SIG-M5 (cell line): ENCODE measurements around the gene ARL13B.
"Not testable (repeated sequence)": the region's sequence is repeated elsewhere in the genome, so short reads cannot be mapped to it uniquely, and the experiment has no call there.

Experiments used
- DNase-seq: peaks from one replicate; lab custom pipeline; 2025; lab: John Stamatoyannopoulos, UW

The ARL13B gene

GRCh38 chr3:93979850-93980676, at the start of gene ARL13B:
TSS of gene ARL13B (plus strand) at chr3:93980155. CDS start at chr3:93980424, 269 bp downstream.
- DNase-seq, result peak; percentile 88

GRCh38 chr3:93931597-93932229, 48.2 kb upstream of the ARL13B start:
- no peak for DNase-seq

GRCh38 chr3:93934366-93935046, 45.4 kb upstream of the ARL13B start:
- no peak for DNase-seq

- DNase-seq, result no peak
Observed at GRCh38 chr3:93936549-93936948, 43.4 kb upstream of the ARL13B start.

- not testable (repeated sequence) for DNase-seq
Observed at GRCh38 chr3:93937485-93937884, 42.5 kb upstream of the ARL13B start.

- not testable (repeated sequence) for DNase-seq
Observed at GRCh38 chr3:93949958-93950357, 30.0 kb upstream of the ARL13B start.

GRCh38 chr3:93961026-93961425, 18.9 kb upstream of the ARL13B start:
- no peak for DNase-seq

GRCh38 chr3:93961489-93961888, 18.5 kb upstream of the ARL13B start:
- DNase-seq, result no peak

- DNase-seq, result no peak
Observed at GRCh38 chr3:93962798-93963197, 17.2 kb upstream of the ARL13B start.

- DNase-seq, result not testable (repeated sequence)
Observed at GRCh38 chr3:93965106-93965505, 14.8 kb upstream of the ARL13B start.

GRCh38 chr3:93969443-93969842, 10.5 kb upstream of the ARL13B start:
- DNase-seq, result no peak

GRCh38 chr3:93969997-93970396, 10.0 kb upstream of the ARL13B start:
- no peak for DNase-seq

GRCh38 chr3:93973131-93974126, 6.5 kb upstream of the ARL13B start, which contains the start of gene PROS1:
TSS of gene PROS1 (minus strand) at chr3:93973896. CDS start at chr3:93973749, 147 bp downstream.
- peak; percentile 18 for DNase-seq

- DNase-seq, result no peak
Observed at GRCh38 chr3:93981649-93982048, 1.7 kb downstream of the ARL13B start.

- DNase-seq, result no peak
Observed at GRCh38 chr3:93983408-93983807, 3.5 kb downstream of the ARL13B start.

GRCh38 chr3:93984618-93985017, 4.7 kb downstream of the ARL13B start:
- no peak for DNase-seq

- DNase-seq, result no peak
Observed at GRCh38 chr3:93988283-93988682, 8.3 kb downstream of the ARL13B start.

- DNase-seq, result no peak
Observed at GRCh38 chr3:93988764-93989163, 8.8 kb downstream of the ARL13B start.

- DNase-seq, result no peak
Observed at GRCh38 chr3:93989241-93989640, 9.3 kb downstream of the ARL13B start.

GRCh38 chr3:93991631-93992030, 11.7 kb downstream of the ARL13B start:
- no peak for DNase-seq

- DNase-seq, result no peak
Observed at GRCh38 chr3:93992207-93992606, 12.3 kb downstream of the ARL13B start.
